Tibial artery (tissue), 4 donors: ENCODE measurements around the gene RALGPS2.

Source experiments
- DNase-seq, 2 donors: peaks; one replicate each; pipeline ENCODE4 v3.0.0-alpha.2; 2019
- H3K27ac ChIP-seq, 2 donors: fragments of 200-600 bp; sonication (generic) in 1 of 2; 1 replicate in 1 of 2; 2 replicates in 1 of 2; pipeline ENCODE4 v1.5.1; 2018 to 2019; ENCODE audit warnings: mild to moderate bottlenecking in 1 of 2
- H3K27me3 ChIP-seq, 2 donors: fragments of 200-600 bp; sonication (generic) in 1 of 2; one replicate each; pipeline versions ENCODE4 v1.5.1 to v1.6.0; 2016 to 2019
- H3K36me3 ChIP-seq, 3 donors: fragments of 200-600 bp; sonication (generic) in 2 of 3; one replicate each; pipeline ENCODE4 v1.5.1; 2016 to 2019; ENCODE audit warnings: mild to moderate bottlenecking in 2 of 3
- H3K4me1 ChIP-seq, 4 donors: fragments of 200-600 bp; sonication (generic) in 2 of 4; 1 replicate in 3 of 4; 2 replicates in 1 of 4; pipeline ENCODE4 v1.5.1; 2016 to 2019
- H3K4me3 ChIP-seq, 2 donors: fragments of 200-600 bp; sonication (generic) in 1 of 2; 1 replicate in 1 of 2; 2 replicates in 1 of 2; pipeline ENCODE4 v1.5.1; 2018 to 2019; ENCODE audit warnings: mild to moderate bottlenecking in 2 of 2
- H3K9me3 ChIP-seq, 3 donors: fragments of 200-600 bp; sonication (generic) in 1 of 3; one replicate each; pipeline ENCODE4 v1.5.1; 2016 to 2019
- intact Hi-C: fragments of 100-400 bp; cut with DNase I; formaldehyde crosslinking; loops from one replicate; pipeline ENCODE4 v1.15.0; 2023; ENCODE audit warnings: low total_unique reads
- TF ChIP-seq, protein P1 (sequence below), 2 experiments: fragments of 200-600 bp in 1 of 2; fragments of 450-650 bp in 1 of 2; IDR thresholded peaks; one replicate each; pipeline ENCODE4 v1.5.1; 2017 to 2019; ENCODE audit warnings: antibody characterized with exemption in 2 of 2, mild to moderate bottlenecking in 1 of 2, moderate library complexity in 1 of 2

Gene RALGPS2

DNA sequence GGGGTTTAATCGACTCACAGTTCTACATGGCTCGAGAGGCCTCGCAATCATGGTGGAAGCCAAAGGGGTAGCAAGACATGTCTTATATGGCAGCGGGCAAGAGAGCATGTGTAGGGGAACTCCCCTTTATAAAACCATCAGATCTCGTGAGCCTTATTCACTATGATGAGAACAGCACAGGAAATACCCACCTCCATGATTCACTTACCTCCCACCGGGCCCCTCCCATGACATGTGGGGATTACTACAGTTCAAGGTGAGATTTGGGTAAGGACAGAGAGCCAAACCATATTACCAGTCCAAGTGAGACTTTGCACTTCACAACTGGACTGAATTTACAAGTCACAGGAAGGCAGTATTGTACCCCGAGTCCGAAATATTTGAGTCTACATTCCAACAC is 219.7 kb downstream of the RALGPS2 start:
- H3K27me3 ChIP-seq = no peaks in the 10 kb centered on the region
- H3K9me3 ChIP-seq = no peaks in the 10 kb centered on the region
- intact Hi-C loops = no loop called here
- H3K4me3 ChIP-seq = no peak overlapping the region
- no peak overlapping the region for H3K27ac ChIP-seq
- TF ChIP-seq, protein P1, sequence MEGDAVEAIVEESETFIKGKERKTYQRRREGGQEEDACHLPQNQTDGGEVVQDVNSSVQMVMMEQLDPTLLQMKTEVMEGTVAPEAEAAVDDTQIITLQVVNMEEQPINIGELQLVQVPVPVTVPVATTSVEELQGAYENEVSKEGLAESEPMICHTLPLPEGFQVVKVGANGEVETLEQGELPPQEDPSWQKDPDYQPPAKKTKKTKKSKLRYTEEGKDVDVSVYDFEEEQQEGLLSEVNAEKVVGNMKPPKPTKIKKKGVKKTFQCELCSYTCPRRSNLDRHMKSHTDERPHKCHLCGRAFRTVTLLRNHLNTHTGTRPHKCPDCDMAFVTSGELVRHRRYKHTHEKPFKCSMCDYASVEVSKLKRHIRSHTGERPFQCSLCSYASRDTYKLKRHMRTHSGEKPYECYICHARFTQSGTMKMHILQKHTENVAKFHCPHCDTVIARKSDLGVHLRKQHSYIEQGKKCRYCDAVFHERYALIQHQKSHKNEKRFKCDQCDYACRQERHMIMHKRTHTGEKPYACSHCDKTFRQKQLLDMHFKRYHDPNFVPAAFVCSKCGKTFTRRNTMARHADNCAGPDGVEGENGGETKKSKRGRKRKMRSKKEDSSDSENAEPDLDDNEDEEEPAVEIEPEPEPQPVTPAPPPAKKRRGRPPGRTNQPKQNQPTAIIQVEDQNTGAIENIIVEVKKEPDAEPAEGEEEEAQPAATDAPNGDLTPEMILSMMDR (IDR thresholded peaks at IDR 0.05) = no peak
- no peaks in the 10 kb centered on the region for H3K36me3 ChIP-seq
- peak in 1 of 2 donors; percentile 38 for DNase-seq
- H3K4me1 ChIP-seq = peaks cover 0 to 35% (median 29%) of the 10 kb centered on the region in 4 donors

DNA sequence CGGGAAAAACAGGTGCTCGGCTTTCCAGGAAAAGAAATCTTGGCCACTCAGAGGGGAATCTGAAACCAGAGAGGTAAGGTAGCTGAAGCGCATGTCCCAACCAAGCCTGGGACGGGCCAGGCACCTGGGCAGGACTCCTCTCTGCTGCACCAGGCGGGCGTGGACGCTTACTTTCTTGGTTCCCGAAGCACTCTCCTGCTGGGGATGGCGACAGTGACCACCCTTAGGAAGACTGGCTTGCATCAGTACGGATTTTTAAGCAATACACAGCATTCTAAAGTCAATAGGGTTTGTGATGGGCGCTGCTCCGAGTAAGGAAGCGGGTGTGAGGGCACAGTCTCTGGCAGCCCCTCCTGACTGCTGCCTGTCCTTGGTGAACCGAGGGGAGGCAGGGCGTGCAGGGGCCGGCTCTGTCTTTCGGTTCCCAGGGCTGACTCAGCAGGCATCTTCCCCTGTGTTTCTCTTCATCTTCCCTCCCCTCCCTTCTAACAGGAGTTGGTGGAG is 220.8 kb downstream of the RALGPS2 start:
- no peaks in the 10 kb centered on the region for H3K27me3 ChIP-seq
- H3K9me3 ChIP-seq = no peaks in the 10 kb centered on the region
- H3K4me1 ChIP-seq = peaks cover 0 to 24% (median 19%) of the 10 kb centered on the region in 4 donors
- H3K4me3 ChIP-seq = no peak overlapping the region
- intact Hi-C loops = no loop called here
- TF ChIP-seq, protein P1 (IDR thresholded peaks at IDR 0.05) = no peak
- no peaks in the 10 kb centered on the region for H3K36me3 ChIP-seq
- no peak overlapping the region for H3K27ac ChIP-seq
- peak in 1 of 2 donors; percentile 62 for DNase-seq

DNA sequence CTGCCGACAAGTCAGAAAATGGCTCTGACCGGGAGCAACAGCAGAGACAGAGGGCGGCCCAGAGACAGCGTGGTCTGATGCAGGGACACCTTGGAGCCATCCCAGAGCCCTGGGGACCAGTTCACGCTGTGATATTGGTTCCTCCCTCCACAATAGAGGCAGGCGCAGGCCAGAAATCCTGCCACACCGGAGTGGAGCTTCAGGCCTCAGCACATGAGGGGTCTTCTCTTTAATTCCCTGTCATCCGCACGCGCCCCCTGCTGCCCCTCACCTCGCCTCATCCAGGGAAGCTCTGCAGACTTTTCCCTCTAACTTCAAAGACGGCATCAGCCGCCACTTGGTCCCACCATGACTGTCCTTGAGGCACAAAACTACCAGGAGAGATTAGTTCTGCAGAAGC is 221.4 kb downstream of the RALGPS2 start:
- TF ChIP-seq, protein P1 (IDR thresholded peaks at IDR 0.05) = no peak
- no peak overlapping the region for H3K4me3 ChIP-seq
- peaks cover 0 to 20% (median 13%) of the 10 kb centered on the region in 4 donors for H3K4me1 ChIP-seq
- H3K9me3 ChIP-seq = no peaks in the 10 kb centered on the region
- no peaks in the 10 kb centered on the region for H3K27me3 ChIP-seq
- H3K36me3 ChIP-seq = no peaks in the 10 kb centered on the region
- intact Hi-C loops = no loop called here
- H3K27ac ChIP-seq = no peak overlapping the region
- DNase-seq = no peak

DNA sequence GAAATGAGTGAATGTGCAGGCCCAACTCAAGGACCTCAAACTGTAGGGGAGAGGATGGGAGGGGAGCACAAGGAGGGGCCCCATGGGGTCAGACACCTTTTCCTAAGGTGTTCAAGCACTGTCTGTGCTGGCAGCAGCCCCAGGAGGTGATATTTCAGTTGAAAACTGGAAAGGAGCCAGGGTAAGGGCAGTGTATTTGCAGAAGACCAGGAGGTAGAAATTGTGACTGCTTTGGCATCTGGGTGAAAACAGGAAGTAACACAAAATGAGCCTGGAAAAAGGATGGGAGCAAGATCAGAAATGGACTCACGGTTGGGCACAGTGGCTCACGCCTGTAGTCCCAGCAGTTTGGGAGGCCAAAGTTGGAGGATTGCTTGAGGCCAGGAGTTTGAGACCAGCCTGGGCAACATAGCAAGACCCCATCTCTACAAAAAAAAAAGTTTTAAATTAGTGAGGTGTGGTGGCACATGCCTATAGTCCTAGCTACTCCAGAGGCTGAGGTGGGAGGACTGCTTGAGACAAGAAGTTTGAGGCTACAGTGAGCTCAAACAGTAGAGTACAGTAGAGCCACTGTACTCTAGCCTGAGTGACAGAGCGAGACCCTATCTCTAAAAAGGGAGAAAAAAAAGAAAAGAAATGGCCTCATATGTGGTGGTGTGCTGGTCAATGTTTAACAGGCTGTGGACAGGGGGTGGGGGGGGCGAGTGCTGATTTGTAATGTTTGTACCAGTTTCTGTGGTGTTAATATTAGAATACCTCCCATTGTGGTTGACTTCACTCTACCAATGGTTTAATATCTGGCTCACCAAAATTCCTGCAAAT is 222.0 kb downstream of the RALGPS2 start:
- Histone ChIP-seq H3K27ac (no peak overlapping the region), H3K4me1 (peaks cover 0 to 14% (median 6%) of the 10 kb centered on the region in 4 donors)
- intact Hi-C loops = no loop called here

DNA sequence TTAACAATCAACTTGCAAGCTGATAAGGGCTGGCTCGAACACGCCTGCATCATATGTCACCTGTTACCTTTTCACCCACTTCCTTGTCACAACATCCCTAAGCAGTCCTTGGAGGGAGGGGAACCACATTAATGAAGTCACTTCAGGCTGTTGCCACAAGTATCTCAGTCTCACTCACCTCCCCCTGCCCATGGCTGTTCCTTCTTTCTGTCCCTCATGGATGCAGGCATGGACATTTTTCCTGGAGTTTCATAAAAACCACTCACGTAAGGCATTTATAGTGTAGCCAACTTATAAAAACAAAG is 222.6 kb downstream of the RALGPS2 start:
- no peaks in the 10 kb centered on the region for H3K9me3 ChIP-seq
- H3K27ac ChIP-seq = no peak overlapping the region
- TF ChIP-seq, protein P1 (IDR thresholded peaks at IDR 0.05) = no peak
- no peak overlapping the region for H3K4me3 ChIP-seq
- DNase-seq = peak in 1 of 2 donors; percentile 5
- intact Hi-C loops = no loop called here
- H3K4me1 ChIP-seq = peaks cover 0 to 10% (median 3%) of the 10 kb centered on the region in 4 donors
- no peaks in the 10 kb centered on the region for H3K36me3 ChIP-seq
- H3K27me3 ChIP-seq = no peaks in the 10 kb centered on the region

More for the DNA sequence above, 222.0 kb downstream of the RALGPS2 start:
- Histone ChIP-seq H3K36me3 (no peaks in the 10 kb centered on the region), H3K4me3 (no peak overlapping the region), H3K27me3 (no peaks in the 10 kb centered on the region), H3K9me3 (no peaks in the 10 kb centered on the region)
- TF ChIP-seq, protein P1 (IDR thresholded peaks at IDR 0.05) = no peak
- DNase-seq = peak in 1 of 2 donors; percentile 15
